ENCODE results near the gene ASIC5.

ASIC5 gene

GRCh38 chr4:155878611-155879010 is 12.5 kb upstream of the ASIC5 start:
- DNase-seq = no peak

GRCh38 chr4:155877971-155878370 is 11.9 kb upstream of the ASIC5 start:
- DNase-seq = no peak

GRCh38 chr4:155875878-155876277 is 9.8 kb upstream of the ASIC5 start:
- no peak for DNase-seq

- no peak for DNase-seq
These were observed 10.2 kb downstream of the ASIC5 start for GRCh38 chr4:155855897-155856296.

- DNase-seq = no peak
These were observed 11.4 kb downstream of the ASIC5 start for GRCh38 chr4:155854582-155855226.

GRCh38 chr4:155853189-155853588 is 12.9 kb downstream of the ASIC5 start:
- no peak for DNase-seq

- DNase-seq = no peak
These were observed 17.0 kb downstream of the ASIC5 start for GRCh38 chr4:155849042-155849441.

- DNase-seq = no peak
These were observed 19.1 kb downstream of the ASIC5 start for GRCh38 chr4:155846929-155847328.

GRCh38 chr4:155842080-155842479 is 24.0 kb downstream of the ASIC5 start:
- no peak for DNase-seq

GRCh38 chr4:155837203-155837796 is 28.8 kb downstream of the ASIC5 start:
- DNase-seq = no peak

GRCh38 chr4:155832664-155833063 is 33.4 kb downstream of the ASIC5 start:
- no peak for DNase-seq

GRCh38 chr4:155828628-155829027 is 37.4 kb downstream of the ASIC5 start:
- no peak for DNase-seq

- no peak for DNase-seq
These were observed 43.5 kb downstream of the ASIC5 start for GRCh38 chr4:155822572-155822971.

- DNase-seq = no peak
These were observed 45.1 kb downstream of the ASIC5 start for GRCh38 chr4:155820887-155821518.

GRCh38 chr4:155819066-155819465 is 47.0 kb downstream of the ASIC5 start:
- DNase-seq = no peak

GRCh38 chr4:155818639-155819038 is 47.4 kb downstream of the ASIC5 start:
- no peak for DNase-seq

GRCh38 chr4:155811083-155811482 is 55.0 kb downstream of the ASIC5 start:
- no peak for DNase-seq

- DNase-seq = peak; percentile 40
These were observed 56.2 kb downstream of the ASIC5 start for GRCh38 chr4:155809835-155810234.

GRCh38 chr4:155807021-155807420 is 59.1 kb downstream of the ASIC5 start:
- no peak for DNase-seq

- no peak for DNase-seq
These were observed 61.1 kb downstream of the ASIC5 start for GRCh38 chr4:155805016-155805415.

GRCh38 chr4:155802190-155802959 is 63.7 kb downstream of the ASIC5 start:
- DNase-seq = no peak

- no peak for DNase-seq
These were observed 65.3 kb downstream of the ASIC5 start for GRCh38 chr4:155800685-155801343.

GRCh38 chr4:155799794-155800123 is 66.3 kb downstream of the ASIC5 start:
- no peak for DNase-seq
